HCT116 (cell line): Measurements from ENCODE around the gene KRTAP1-5. TPM values are rescaled to one million over a fixed set of nuclear protein-coding genes. Genes with fewer than 3 reads are reported as not detected.
A peak's percentile ranks its signal among the peaks of the same experiment; 100 is the strongest.

Source experiments
- ATAC-seq: fragments of 200-7000 bp; cut with Tn5 transposase; 2 replicates; pipeline ENCODE4 v1.9.1; 2020; ENCODE audit warnings: mild to moderate bottlenecking, moderate library complexity
- BruUV-seq: library from RNA; stranded (reverse); fragments of 400-500 nt; replicated peaks from 2 replicates; lab custom pipeline; 2021; lab: Mats Ljungman, UMichigan
- CTCF ChIA-PET: fragments of 300-600 bp; sonication (Branson Sonifier 250); formaldehyde crosslinking; loops from one replicate; lab custom pipeline; 2021; ENCODE audit warnings: antibody characterized with exemption; lab: Charles Lee
- POLR2A ChIA-PET: fragments of 300-600, 350-600 bp; sonication (Branson Sonifier 250); formaldehyde crosslinking; loops from one replicate; lab custom pipeline; 2021; ENCODE audit warnings: antibody characterized with exemption; lab: Charles Lee
- RAD21 ChIA-PET, 2 experiments: fragments of 300-600 bp; sonication (Branson Sonifier 250); formaldehyde crosslinking; loops; one replicate each; lab custom pipeline; 2023; ENCODE audit warnings: low total read pairs in 2 of 2; ENCODE audit not compliant: uncharacterized antibody in 2 of 2, unreplicated experiment in 2 of 2, low non-redundant PET in 1 of 2; lab: Charles Lee
- DNase-seq: peaks from one replicate; pipeline ENCODE4 v3.0.0-alpha.2; 2010; ENCODE audit warnings: low read depth, low spot score
- H2AFZ ChIP-seq: fragments of 200-600 bp; shearing (Covaris generic), sonication (generic); 2 replicates; pipeline ENCODE4 v1.6.1; 2017; ENCODE audit warnings: low read depth, mixed run types, mixed read lengths, antibody characterized with exemption, low read length; ENCODE audit not compliant: poor library complexity, severe bottlenecking
- H3K27ac ChIP-seq: 2 replicates; pipeline ENCODE4 v1.5.1; 2012; ENCODE audit warnings: low read depth, low read length
- H3K27me3 ChIP-seq: fragments of 200-600 bp; sonication (generic); 2 replicates; pipeline ENCODE4 v1.6.1; 2016; ENCODE audit warnings: mixed run types, low read length, mixed read lengths; ENCODE audit not compliant: insufficient read depth
- H3K36me3 ChIP-seq, 2 experiments: fragments of 200-500 bp in 1 of 2; fragments of 200-600 bp in 1 of 2; sonication (Bioruptor generic) in 1 of 2; sonication (generic) in 1 of 2; 2 replicates each; pipeline versions ENCODE4 v1.5.1 to v1.6.1; 2014 to 2016; ENCODE audit warnings: low read length in 2 of 2, inconsistent platforms in 1 of 2, mixed read lengths in 1 of 2, mixed run types in 1 of 2; ENCODE audit not compliant: insufficient read depth in 2 of 2, control insufficient read depth in 1 of 2
- H3K4me1 ChIP-seq, 2 experiments: fragments of 200-600 bp in 1 of 2; sonication (generic) in 1 of 2; 2 replicates each; pipeline versions ENCODE4 v1.5.1 to v1.6.1; 2012 to 2017; ENCODE audit warnings: low read length in 2 of 2, inconsistent platforms in 1 of 2, mild to moderate bottlenecking in 1 of 2, mixed read lengths in 1 of 2, mixed run types in 1 of 2, moderate library complexity in 1 of 2; ENCODE audit not compliant: insufficient read depth in 2 of 2, control insufficient read depth in 1 of 2
- H3K4me2 ChIP-seq: fragments of 200-600 bp; sonication (generic); 2 replicates; pipeline ENCODE4 v1.6.1; 2017; ENCODE audit warnings: mixed run types, low read length, mixed read lengths
- H3K4me3 ChIP-seq, 2 experiments: fragments of 200-600 bp in 1 of 2; sonication (generic) in 1 of 2; replicated peaks in 1 of 2; 2 replicates each; pipeline ENCODE4 v1.5.1; 2011 to 2016; ENCODE audit warnings: low read length in 2 of 2, control low read depth in 1 of 2, low read depth in 1 of 2, mild to moderate bottlenecking in 1 of 2, mixed read lengths in 1 of 2, mixed run types in 1 of 2
- H3K79me2 ChIP-seq: fragments of 200-600 bp; sonication (generic); 2 replicates; pipeline ENCODE4 v1.6.1; 2017; ENCODE audit warnings: mild to moderate bottlenecking, mixed run types, low read length, moderate library complexity, mixed read lengths; ENCODE audit not compliant: insufficient read depth
- H3K9ac ChIP-seq: fragments of 200-600 bp; sonication (generic); 2 replicates; pipeline ENCODE4 v1.6.1; 2016; ENCODE audit warnings: low read length, mixed read lengths
- H3K9me2 ChIP-seq: fragments of 200-600 bp; sonication (generic), shearing (Covaris generic); 2 replicates; pipeline ENCODE4 v1.6.1; 2017; ENCODE audit warnings: mixed run types, mild to moderate bottlenecking, moderate library complexity; ENCODE audit not compliant: insufficient read depth
- H3K9me3 ChIP-seq, 2 experiments: fragments of 200-500 bp in 1 of 2; fragments of 200-600 bp in 1 of 2; sonication (Bioruptor generic) in 1 of 2; sonication (generic) in 1 of 2; 2 replicates each; pipeline ENCODE4 v1.6.1; 2014 to 2017; ENCODE audit warnings: low read length in 2 of 2, mixed read lengths in 2 of 2, inconsistent platforms in 1 of 2, low read depth in 1 of 2, mild to moderate bottlenecking in 1 of 2, mixed run types in 1 of 2, moderate library complexity in 1 of 2; ENCODE audit not compliant: control insufficient read depth in 1 of 2, insufficient read depth in 1 of 2
- H4K20me1 ChIP-seq: fragments of 200-600 bp; sonication (generic), shearing (Covaris generic); 2 replicates; pipeline ENCODE4 v1.6.1; 2017; ENCODE audit warnings: mixed run types, mild to moderate bottlenecking, moderate library complexity; ENCODE audit not compliant: insufficient read depth
- CBX3 ChIP-seq: IDR thresholded peaks from 2 replicates; pipeline ENCODE4 v1.6.1; 2012; ENCODE audit warnings: low read depth
- EGR1 ChIP-seq: IDR thresholded peaks from 2 replicates; pipeline ENCODE4 v1.6.1; 2012; ENCODE audit warnings: low read depth
- FOSL1 ChIP-seq: IDR thresholded peaks from 2 replicates; pipeline ENCODE4 v1.6.1; 2012; ENCODE audit warnings: low read depth
- JUND ChIP-seq: IDR thresholded peaks from 2 replicates; pipeline ENCODE4 v1.6.1; 2012
- SIN3A ChIP-seq: IDR thresholded peaks from 2 replicates; pipeline ENCODE4 v1.6.1; 2012; ENCODE audit warnings: low read depth
- SP1 ChIP-seq: IDR thresholded peaks from 2 replicates; pipeline ENCODE4 v1.6.1; 2012; ENCODE audit warnings: low read depth
- SRF ChIP-seq: IDR thresholded peaks from 2 replicates; pipeline ENCODE4 v1.6.1; 2012; ENCODE audit warnings: low read depth
- intact Hi-C: fragments of 100-400 bp; cut with micrococcal nuclease; formaldehyde crosslinking; loops from 2 replicates; pipeline ENCODE4 v1.10.0; 2022
- total RNA-seq: library from RNA; stranded (reverse); gene quantifications from one replicate; pipeline ENCODE4 v1.2.1, GENCODE V29; 2021; ENCODE audit not compliant: unreplicated experiment
- TF ChIP-seq, protein P1 (sequence below): IDR thresholded peaks from 2 replicates; pipeline ENCODE4 v1.6.1; 2011; ENCODE audit warnings: mild to moderate bottlenecking, low read length, moderate library complexity; ENCODE audit not compliant: insufficient replicate concordance; ENCODE audit errors: extremely low read depth
- TF ChIP-seq, protein P2 (sequence below): IDR thresholded peaks from 2 replicates; pipeline ENCODE4 v1.6.1; 2012; ENCODE audit warnings: low read depth
- TF ChIP-seq, protein P3 (sequence below): IDR thresholded peaks from 2 replicates; pipeline ENCODE4 v1.6.1; 2012

The KRTAP1-5 gene
- total RNA-seq, 1 experiment from 2014 or later: not detected

DNA sequence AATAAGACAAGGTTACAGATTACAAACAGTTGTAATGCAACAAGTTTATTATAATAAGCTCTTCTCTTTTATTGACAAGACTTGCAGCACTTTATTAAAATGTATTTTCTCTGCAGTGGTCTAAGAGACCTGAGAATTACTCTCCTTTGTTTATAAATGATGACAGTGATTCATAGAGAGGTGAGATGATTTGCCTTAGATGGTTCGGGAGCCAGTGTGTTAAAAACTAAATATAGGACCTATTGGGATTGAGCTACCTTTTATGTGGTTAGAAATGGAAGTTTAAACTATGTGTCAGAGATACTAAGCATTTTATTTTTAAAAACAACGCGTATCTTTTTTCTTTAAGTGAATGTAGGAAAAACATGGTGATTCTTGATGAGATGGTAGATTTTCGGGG, 30.2 kb downstream of the KRTAP1-5 start:
- Histone ChIP-seq H3K27ac (no peak overlapping the region), H3K9me3 (peaks cover 0 to 4% of the 10 kb centered on the region in 2 experiments; a peak in 1 of 4 replicates), H3K9me2 (no peaks in the 10 kb centered on the region; the same call in 1 of the 2 replicates), H4K20me1 (no peaks in the 10 kb centered on the region), H3K4me1 (peaks cover 5 to 19% of the 10 kb centered on the region in 2 experiments; a peak in 3 of 4 replicates), H2AFZ (peak overlapping the region; percentile 64), H3K27me3 (no peaks in the 10 kb centered on the region), H3K4me2 (peak overlapping the region; percentile 22; the same call in 1 of the 2 replicates), H3K36me3 (no peaks in the 10 kb centered on the region), H3K4me3 (no peak overlapping the region), H3K9ac (no peak overlapping the region), H3K79me2 (no peaks in the 10 kb centered on the region)
- no peak for ATAC-seq
- intact Hi-C loops: no loop called here
- DNase-seq: no peak
- BruUV-seq: no TSS peak
- no peak for TF ChIP-seq EGR1
- TF ChIP-seq, protein P1, sequence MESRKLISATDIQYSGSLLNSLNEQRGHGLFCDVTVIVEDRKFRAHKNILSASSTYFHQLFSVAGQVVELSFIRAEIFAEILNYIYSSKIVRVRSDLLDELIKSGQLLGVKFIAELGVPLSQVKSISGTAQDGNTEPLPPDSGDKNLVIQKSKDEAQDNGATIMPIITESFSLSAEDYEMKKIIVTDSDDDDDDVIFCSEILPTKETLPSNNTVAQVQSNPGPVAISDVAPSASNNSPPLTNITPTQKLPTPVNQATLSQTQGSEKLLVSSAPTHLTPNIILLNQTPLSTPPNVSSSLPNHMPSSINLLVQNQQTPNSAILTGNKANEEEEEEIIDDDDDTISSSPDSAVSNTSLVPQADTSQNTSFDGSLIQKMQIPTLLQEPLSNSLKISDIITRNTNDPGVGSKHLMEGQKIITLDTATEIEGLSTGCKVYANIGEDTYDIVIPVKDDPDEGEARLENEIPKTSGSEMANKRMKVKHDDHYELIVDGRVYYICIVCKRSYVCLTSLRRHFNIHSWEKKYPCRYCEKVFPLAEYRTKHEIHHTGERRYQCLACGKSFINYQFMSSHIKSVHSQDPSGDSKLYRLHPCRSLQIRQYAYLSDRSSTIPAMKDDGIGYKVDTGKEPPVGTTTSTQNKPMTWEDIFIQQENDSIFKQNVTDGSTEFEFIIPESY: no peak
- TF ChIP-seq SRF: peak; percentile 62; the same call in 1 of the 2 replicates
- no peak for TF ChIP-seq CBX3
- peak; percentile 46; the same call in 1 of the 2 replicates for TF ChIP-seq FOSL1
- TF ChIP-seq, protein P2, sequence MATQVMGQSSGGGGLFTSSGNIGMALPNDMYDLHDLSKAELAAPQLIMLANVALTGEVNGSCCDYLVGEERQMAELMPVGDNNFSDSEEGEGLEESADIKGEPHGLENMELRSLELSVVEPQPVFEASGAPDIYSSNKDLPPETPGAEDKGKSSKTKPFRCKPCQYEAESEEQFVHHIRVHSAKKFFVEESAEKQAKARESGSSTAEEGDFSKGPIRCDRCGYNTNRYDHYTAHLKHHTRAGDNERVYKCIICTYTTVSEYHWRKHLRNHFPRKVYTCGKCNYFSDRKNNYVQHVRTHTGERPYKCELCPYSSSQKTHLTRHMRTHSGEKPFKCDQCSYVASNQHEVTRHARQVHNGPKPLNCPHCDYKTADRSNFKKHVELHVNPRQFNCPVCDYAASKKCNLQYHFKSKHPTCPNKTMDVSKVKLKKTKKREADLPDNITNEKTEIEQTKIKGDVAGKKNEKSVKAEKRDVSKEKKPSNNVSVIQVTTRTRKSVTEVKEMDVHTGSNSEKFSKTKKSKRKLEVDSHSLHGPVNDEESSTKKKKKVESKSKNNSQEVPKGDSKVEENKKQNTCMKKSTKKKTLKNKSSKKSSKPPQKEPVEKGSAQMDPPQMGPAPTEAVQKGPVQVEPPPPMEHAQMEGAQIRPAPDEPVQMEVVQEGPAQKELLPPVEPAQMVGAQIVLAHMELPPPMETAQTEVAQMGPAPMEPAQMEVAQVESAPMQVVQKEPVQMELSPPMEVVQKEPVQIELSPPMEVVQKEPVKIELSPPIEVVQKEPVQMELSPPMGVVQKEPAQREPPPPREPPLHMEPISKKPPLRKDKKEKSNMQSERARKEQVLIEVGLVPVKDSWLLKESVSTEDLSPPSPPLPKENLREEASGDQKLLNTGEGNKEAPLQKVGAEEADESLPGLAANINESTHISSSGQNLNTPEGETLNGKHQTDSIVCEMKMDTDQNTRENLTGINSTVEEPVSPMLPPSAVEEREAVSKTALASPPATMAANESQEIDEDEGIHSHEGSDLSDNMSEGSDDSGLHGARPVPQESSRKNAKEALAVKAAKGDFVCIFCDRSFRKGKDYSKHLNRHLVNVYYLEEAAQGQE: no peak
- TF ChIP-seq, protein P3, sequence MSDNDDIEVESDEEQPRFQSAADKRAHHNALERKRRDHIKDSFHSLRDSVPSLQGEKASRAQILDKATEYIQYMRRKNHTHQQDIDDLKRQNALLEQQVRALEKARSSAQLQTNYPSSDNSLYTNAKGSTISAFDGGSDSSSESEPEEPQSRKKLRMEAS: no peak
- peak; percentile 28; the same call in 1 of the 2 replicates for TF ChIP-seq SP1
- TF ChIP-seq JUND: peak; percentile 57
- no peak for TF ChIP-seq SIN3A
- RAD21 ChIA-PET: no interaction called here
- CTCF ChIA-PET: no interaction called here
- POLR2A ChIA-PET: interaction anchor here (0.8 kb wide), 1 partner anchor 40 kb away, joined by 3 read pairs; no protein-coding TSS in a partner anchor
